HG03442 (cell line): ENCODE measurements around the gene OR5AN1.
"Not testable (repeated sequence)": the region's sequence is repeated elsewhere in the genome, so short reads cannot be mapped to it uniquely, and the experiment has no call there.

Experiments used
- ATAC-seq: cut with Tn5 transposase; IDR thresholded peaks from one replicate; pipeline ENCODE4 v1.9.1; 2021; ENCODE audit warnings: mild to moderate bottlenecking, moderate library complexity; ENCODE audit not compliant: unreplicated experiment

OR5AN1 gene

GRCh38 chr11:59358595-59358994 is at the start of gene OR5AN1:
Gene OR5AN1 (plus strand): TSS chr11:59358895. CDS start chr11:59364459, 5,564 bp downstream.
- no peak for ATAC-seq

DNA sequence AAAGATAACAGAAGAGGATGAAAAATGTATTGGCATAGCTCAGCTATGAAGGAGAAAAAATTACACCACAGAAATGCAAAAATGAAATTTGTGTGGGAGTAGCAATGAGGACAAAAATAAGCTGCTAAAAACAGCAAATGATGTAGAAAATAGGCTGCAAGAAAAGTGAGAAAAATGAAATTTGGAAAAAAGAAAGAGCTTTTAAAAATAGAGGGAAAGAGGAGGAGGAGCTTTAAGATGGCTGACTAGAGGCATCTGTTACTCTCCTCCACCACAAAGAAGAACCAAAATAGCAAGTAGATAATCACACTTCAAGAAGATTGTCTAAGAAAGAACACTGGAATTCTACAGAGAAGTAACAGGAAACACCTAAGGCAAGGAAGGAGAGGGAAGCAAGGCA is 23.7 kb upstream of the OR5AN1 start:
- no peak for ATAC-seq

GRCh38 chr11:59336176-59336575 is 22.5 kb upstream of the OR5AN1 start:
- no peak for ATAC-seq

DNA sequence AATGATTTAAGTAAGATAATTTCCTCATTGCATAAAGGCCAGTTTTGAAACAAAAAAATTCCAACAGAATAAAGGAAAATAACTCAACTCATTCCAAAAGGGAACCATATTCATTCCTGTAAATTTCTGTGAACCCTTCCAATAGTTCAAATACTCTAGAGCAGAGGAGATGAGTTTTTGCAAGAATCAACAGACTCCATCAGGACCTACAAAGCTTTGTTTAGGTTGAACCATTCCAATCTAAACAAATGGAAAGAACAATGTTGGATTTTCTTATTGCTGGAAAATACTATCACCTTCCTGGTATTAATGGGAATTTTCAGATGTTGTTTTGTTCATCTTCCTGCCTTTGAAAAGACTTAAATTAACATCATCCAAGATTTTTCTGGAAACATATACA is 21.8 kb upstream of the OR5AN1 start:
- ATAC-seq: no peak

DNA sequence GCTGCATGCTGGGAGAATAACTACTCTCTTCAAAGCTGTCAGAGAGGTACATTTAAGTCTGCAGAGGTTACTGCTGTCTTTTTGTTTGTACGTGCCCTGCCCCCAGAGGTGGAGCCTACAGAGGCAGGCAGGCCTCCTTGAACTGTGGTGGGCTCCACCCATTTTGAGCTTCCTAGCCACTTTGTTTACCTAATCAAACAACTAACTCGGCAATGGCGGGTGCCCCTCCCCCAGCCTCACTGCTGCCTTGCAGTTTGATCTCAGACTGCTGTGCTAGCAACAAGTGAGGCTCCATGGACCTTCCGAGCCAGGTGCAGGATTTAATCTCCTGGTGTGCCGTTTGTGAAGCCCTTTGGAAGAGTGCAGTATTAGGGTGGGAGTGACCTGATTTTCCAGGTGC is 9.0 kb upstream of the OR5AN1 start:
- not testable (repeated sequence) for ATAC-seq

DNA sequence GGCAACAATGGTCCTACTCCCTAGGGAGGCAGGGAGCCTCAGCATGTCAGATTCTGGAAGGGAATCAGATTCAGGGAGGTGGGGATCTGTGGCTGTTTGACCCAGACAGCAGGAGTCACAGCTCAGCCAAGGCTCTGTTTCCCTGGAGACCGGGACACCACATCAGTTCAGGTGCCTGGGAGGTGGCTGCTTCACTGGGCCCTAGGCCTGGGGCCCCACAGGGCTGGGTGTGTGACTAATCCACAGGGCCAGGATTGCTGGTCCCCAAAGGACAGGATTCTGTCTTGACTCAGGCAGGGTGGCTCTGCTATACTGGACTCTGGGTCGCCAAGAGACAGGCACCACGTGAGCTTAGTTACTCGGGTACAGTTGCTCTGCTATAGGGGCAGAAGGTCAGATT is 3.5 kb upstream of the OR5AN1 start:
- ATAC-seq: no peak

DNA sequence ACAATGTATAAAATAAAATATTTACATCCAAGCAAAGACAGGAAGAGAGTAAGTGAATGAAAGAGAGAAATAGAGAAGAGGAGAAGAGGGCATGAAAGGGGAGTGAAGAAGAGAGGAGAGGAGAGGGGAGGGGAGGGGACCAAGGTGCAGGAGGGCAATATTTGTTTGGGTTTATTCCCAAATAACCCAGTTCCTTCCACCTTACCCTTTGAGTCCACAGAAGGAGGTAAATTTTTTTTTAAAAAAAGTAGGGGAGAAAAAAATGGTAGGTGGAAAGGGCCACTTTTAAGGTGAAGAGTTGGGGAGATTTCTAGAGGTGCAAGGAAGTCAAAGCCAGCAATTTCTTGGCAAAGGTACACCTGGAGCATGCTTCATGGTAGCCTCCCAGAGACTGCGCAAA is 2.1 kb upstream of the OR5AN1 start:
- no peak for ATAC-seq

- ATAC-seq: no peak
Observed at GRCh38 chr11:59358020-59358419, 675 bp upstream of the OR5AN1 start.

- ATAC-seq: no peak
Observed at GRCh38 chr11:59365232-59366018, 6.7 kb downstream of the OR5AN1 start.

DNA sequence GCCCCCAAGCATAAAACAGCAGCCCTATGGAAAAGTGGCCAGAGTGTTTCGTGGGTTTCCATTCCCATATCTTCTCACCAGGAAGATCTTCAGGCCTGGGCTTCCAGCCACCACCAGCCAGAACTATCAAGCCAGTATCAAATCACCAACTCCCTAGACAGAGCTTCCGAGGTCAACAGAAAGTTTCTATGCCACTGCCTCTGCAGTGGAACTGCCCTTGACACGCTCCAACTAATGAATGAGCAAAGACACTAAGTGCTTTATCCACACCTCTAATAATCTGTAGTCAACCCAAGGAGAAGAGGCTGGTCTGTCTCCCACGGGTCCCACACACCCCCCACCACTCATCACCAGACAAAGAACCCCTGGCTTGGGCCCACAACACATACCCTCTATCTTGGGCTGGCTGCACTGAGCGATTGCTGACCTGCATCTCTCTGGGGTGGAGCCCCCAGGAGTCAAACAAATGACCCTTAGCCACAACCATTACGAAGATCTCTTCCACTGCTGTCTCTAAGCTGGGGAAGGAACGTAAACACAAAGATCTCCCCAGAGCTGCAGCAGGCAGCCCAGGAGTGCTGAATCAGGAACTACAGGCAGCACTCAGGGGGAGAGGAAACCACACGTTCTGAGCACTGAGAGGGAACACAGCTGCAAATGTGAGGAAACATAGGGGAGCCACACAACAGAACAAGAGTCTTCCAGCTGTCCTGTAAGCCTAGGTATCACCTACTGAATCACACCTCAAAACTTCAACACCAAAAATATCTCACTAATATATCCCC is 9.7 kb downstream of the OR5AN1 start:
- no peak for ATAC-seq

DNA sequence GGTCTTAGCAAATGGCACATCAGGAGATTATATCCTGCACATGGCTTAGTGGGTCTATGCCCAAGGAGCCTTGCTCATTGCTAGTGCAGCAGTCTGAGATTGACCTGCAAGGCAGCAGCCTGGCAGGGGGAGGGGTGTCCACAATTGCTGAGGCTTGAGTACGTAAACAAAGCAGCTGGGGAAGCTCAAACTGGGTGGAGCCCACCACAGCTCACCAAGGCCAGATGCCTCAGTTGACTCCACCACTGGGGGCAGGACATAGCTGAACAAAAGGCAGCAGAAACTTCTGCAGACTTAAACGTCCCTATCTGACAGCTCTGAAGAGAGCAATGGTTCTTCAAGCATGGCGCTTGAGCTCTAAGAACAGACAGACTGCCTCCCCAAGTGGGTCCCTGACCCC is 13.6 kb downstream of the OR5AN1 start:
- not testable (repeated sequence) for ATAC-seq

GRCh38 chr11:59380263-59381059 is 21.8 kb downstream of the OR5AN1 start:
- peak; percentile 95 for ATAC-seq

- no peak for ATAC-seq
Observed at GRCh38 chr11:59394186-59394585, 35.5 kb downstream of the OR5AN1 start.

GRCh38 chr11:59400461-59401261 is 42.0 kb downstream of the OR5AN1 start:
- ATAC-seq: no peak

GRCh38 chr11:59401262-59401552 is 42.5 kb downstream of the OR5AN1 start:
- no peak for ATAC-seq

GRCh38 chr11:59403546-59403945 is 44.9 kb downstream of the OR5AN1 start:
- ATAC-seq: no peak

DNA sequence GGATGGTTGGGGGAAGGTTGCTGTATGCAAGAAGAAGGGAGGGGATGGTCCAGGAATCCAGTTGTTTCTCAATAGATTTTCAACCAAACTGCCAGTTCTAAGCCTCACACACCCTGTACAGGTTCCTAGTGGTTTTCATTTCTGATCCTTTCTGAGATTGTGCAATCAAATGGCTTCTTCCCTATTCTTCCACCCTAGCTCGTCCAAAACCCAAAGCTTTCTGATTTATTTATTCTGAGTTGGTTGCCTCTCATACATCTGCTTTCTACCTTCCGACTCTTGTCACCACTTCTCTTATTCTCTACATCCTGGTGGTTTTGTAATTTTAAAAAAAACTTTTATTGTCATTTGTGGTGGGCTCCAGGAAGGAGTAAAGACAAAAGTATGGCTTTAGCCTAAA is 55.0 kb downstream of the OR5AN1 start:
- no peak for ATAC-seq

GRCh38 chr11:59415111-59415510 is 56.4 kb downstream of the OR5AN1 start:
- no peak for ATAC-seq

GRCh38 chr11:59416613-59417012 is 57.9 kb downstream of the OR5AN1 start:
- no peak for ATAC-seq

DNA sequence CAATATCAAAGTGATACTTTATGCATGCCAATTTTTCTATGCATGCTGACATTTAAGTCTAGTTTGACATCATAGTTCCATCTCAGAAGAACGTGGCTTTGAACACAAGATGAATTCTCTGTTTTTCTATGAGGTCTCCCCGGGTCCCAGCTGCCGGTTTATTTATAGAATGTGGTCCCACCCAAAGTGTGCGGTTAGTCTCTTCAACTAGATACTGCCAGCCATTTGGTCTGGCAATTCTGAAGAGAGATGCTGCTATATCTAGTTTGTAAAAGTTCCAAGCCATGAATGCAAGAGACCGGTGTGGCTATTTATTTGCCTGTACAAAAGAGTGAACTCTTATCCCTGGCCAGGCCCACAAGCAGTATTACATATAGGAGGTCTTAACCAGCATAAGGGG is 58.3 kb downstream of the OR5AN1 start:
- ATAC-seq: no peak

DNA sequence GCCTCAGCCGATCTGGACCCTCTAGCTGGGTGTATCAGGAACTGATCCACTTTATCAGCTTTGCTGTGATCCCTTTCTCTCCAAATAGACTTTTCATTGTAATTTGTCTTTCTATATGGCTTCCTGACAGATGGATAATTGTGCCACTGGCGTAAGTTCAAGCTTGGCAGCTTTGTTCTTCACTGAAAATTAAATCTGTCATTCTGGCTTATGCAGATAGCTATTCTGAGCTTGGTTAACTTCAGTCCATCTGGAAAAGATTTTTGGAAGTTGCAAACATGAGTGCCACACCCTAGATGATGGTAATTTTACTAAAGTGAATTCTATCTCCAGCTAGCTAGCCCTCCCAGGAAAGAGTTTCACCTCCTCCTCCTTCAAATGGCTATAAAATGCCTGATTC is 59.5 kb downstream of the OR5AN1 start:
- ATAC-seq: no peak
